Measurements from ENCODE around the gene TMED1. TPM values are rescaled to one million over a fixed set of nuclear protein-coding genes. Genes with fewer than 3 reads are reported as not detected.

Gene TMED1
- total and polyA plus RNA-seq, 9 of the 15 experiments (the other 6 are each of a cell fraction or from before 2014, with no cell fraction given), result 0.86 to 30.2 (median 23.5) TPM

GRCh38 chr19:10819124-10820060 lies 16.6 kb downstream of the TMED1 start:
- intact Hi-C loops (cut with micrococcal nuclease), result no loop called here
- 95% methylated on average over 26 of the region's 27 CpGs for WGBS (ENCODE audit: insufficient coverage, low coverage, missing lambda C conversion rate)
- CTCF ChIA-PET (ENCODE audit: low intra/inter-chr PET ratio), result no interaction called here

More at GRCh38 chr19:10819124-10820060, 16.6 kb downstream of the TMED1 start:
- in situ Hi-C loops (cut with MboI), result no loop called here
- FAIRE-seq (no peak), DNase-seq (ENCODE audit: extremely low read depth in 1 of 4, low spot score in 3 of 4) (no peak), ATAC-seq (no peak)
- Histone ChIP-seq H3K27me3 (ENCODE audit: control insufficient read depth in 2 of 2, insufficient read depth in 2 of 2, low read length in 2 of 2) (no peaks in the 10 kb centered on the region), H3K4me2 (ENCODE audit: insufficient read depth, low read length) (no peak overlapping the region), H3K79me2 (ENCODE audit: control insufficient read depth, insufficient read depth, low read length) (no peaks in the 10 kb centered on the region; the same call in 2 of the 3 replicates), H4K20me1 (replicated peaks; ENCODE audit: control insufficient read depth, insufficient read depth, low read length) (peaks cover 7% of the 10 kb centered on the region; the same call in 1 of the 2 replicates), H3K4me1 (replicated peaks in 1 of 2; ENCODE audit: control insufficient read depth in 2 of 2, insufficient read depth in 2 of 2, low read length in 2 of 2) (peaks cover 12 to 60% of the 10 kb centered on the region in 2 experiments; a peak in 4 of 5 replicates), H3K9me3 (replicated peaks; ENCODE audit: control insufficient read depth, insufficient read depth, low read depth, low read length) (no peaks in the 10 kb centered on the region), H3K9ac (ENCODE audit: insufficient read depth in 1 of 2, low read depth in 2 of 2, low read length in 2 of 2) (peak overlapping the region in 1 of 2 experiments; percentile 83; a peak in 1 of 4 replicates), H3K27ac (ENCODE audit: extremely low read depth, low read depth, low read length) (no peak overlapping the region), H3K36me3 (ENCODE audit: control insufficient read depth, insufficient read depth, low read length) (peaks cover 84% of the 10 kb centered on the region; the same call in 2 of the 3 replicates), H2AFZ (ENCODE audit: low read depth, low read length) (no peak overlapping the region), H3K4me3 (no peak overlapping the region), H3K9me1 (ENCODE audit: control insufficient read depth, insufficient read depth, low read length) (no peaks in the 10 kb centered on the region)
- no TSS peak for BruUV-seq (replicated peaks)
- POLR2A ChIA-PET, result interaction anchor here (1.1 kb wide), 1 partner anchor 14 kb away, joined by 7 read pairs; no protein-coding TSS in a partner anchor
- no peak for TF ChIP-seq ZNF134 (CRISPR knock-in tag; conservative IDR thresholded peaks at IDR 0.05)
- TF ChIP-seq ZNF347 (CRISPR knock-in tag; IDR thresholded peaks at IDR 0.05; ENCODE audit: low read depth), result no peak
- TF ChIP-seq ZSCAN32 (CRISPR knock-in tag; IDR thresholded peaks at IDR 0.05), result no peak
- no peak for TF ChIP-seq RFX5 (IDR thresholded peaks at IDR 0.05; ENCODE audit: low read depth, low read length)
- TF ChIP-seq RBM22 (IDR thresholded peaks at IDR 0.05; ENCODE audit: low read depth, low read length, poor library complexity, severe bottlenecking), result peak; percentile 21
- TF ChIP-seq CBFA2T2 (conservative IDR thresholded peaks at IDR 0.05), result no peak
- TF ChIP-seq PHF8 (IDR thresholded peaks at IDR 0.05; ENCODE audit: borderline replicate concordance, low read length), result no peak
- TF ChIP-seq ZNF830 (CRISPR knock-in tag; IDR thresholded peaks at IDR 0.05), result no peak
- TF ChIP-seq CHD2 (IDR thresholded peaks at IDR 0.05; ENCODE audit: low read depth, low read length), result no peak
- TF ChIP-seq FOSL1 (tag; conservative IDR thresholded peaks at IDR 0.05), result no peak
- peak; percentile 33 to 67; a peak in 2 of 4 replicates for TF ChIP-seq KDM1A (IDR thresholded peaks at IDR 0.05)
- TF ChIP-seq THAP12 (CRISPR knock-in tag; IDR thresholded peaks at IDR 0.05), result no peak
- no peak for TF ChIP-seq ZNF551 (CRISPR knock-in tag; IDR thresholded peaks at IDR 0.05)
- peak; percentile 69 for TF ChIP-seq ADNP (tag; IDR thresholded peaks at IDR 0.05)
- TF ChIP-seq RBM39 (optimal IDR thresholded peaks at IDR 0.05; ENCODE audit: low read depth, low read length), result no peak
- 0 out of 2 replicates have a peak, but pooled peaks have one; percentile 24 for TF ChIP-seq SMARCA5 (IDR thresholded peaks at IDR 0.05)
- TF ChIP-seq ILF3 (IDR thresholded peaks at IDR 0.05; ENCODE audit: borderline replicate concordance), result no peak
- peak; percentile 89 for TF ChIP-seq ZNF121 (CRISPR knock-in tag; conservative IDR thresholded peaks at IDR 0.05)
- TF ChIP-seq BCOR (IDR thresholded peaks at IDR 0.05), result peak; percentile 87
- TF ChIP-seq POLR2G (IDR thresholded peaks at IDR 0.05; ENCODE audit: low read depth, low read length), result peak; percentile 44; the same call in 1 of the 2 replicates

Data from K562 (cell line).